CD4-positive, alpha-beta T cell treated with Interleukin-15 for 4 hours (primary cell): Measurements from ENCODE around the gene CLTCL1.

Experiments
- DNase-seq: peaks from one replicate; pipeline ENCODE4 v3.0.0-alpha.2; 2020; ENCODE audit warnings: low spot score

The CLTCL1 gene

GRCh38 chr22:19150482-19151328 is 140.8 kb downstream of the CLTCL1 start:
- no peak for DNase-seq

- DNase-seq = no peak
Observed at GRCh38 chr22:19149991-19150390, 141.5 kb downstream of the CLTCL1 start, which contains the start of gene GSC2. Gene GSC2, minus strand, starts transcription at chr22:19150292. Its CDS starts 9 bp downstream, at chr22:19150283.

GRCh38 chr22:19149047-19149883 is 142.3 kb downstream of the CLTCL1 start:
- peak; percentile 10 for DNase-seq

GRCh38 chr22:19148417-19149046 is 143.0 kb downstream of the CLTCL1 start:
- no peak for DNase-seq

GRCh38 chr22:19147195-19147780 is 144.2 kb downstream of the CLTCL1 start:
- no peak for DNase-seq

GRCh38 chr22:19146215-19146968 is 145.1 kb downstream of the CLTCL1 start:
- no peak for DNase-seq

GRCh38 chr22:19143967-19144400 is 147.5 kb downstream of the CLTCL1 start:
- DNase-seq = peak; percentile 39

- DNase-seq = no peak
Observed at GRCh38 chr22:19143212-19143611, 148.3 kb downstream of the CLTCL1 start.

GRCh38 chr22:19142394-19142793 is 149.1 kb downstream of the CLTCL1 start:
- no peak for DNase-seq

GRCh38 chr22:19139974-19140373 is 151.5 kb downstream of the CLTCL1 start:
- no peak for DNase-seq

GRCh38 chr22:19139001-19139356 is 152.5 kb downstream of the CLTCL1 start:
- DNase-seq = no peak

- DNase-seq = no peak
Observed at GRCh38 chr22:19138217-19139000, 153.1 kb downstream of the CLTCL1 start.

- DNase-seq = no peak
Observed at GRCh38 chr22:19137384-19138216, 153.9 kb downstream of the CLTCL1 start.

- DNase-seq = no peak
Observed at GRCh38 chr22:19136915-19137314, 154.6 kb downstream of the CLTCL1 start.

- no peak for DNase-seq
Observed at GRCh38 chr22:19134874-19135273, 156.6 kb downstream of the CLTCL1 start.

GRCh38 chr22:19134176-19134831 is 157.2 kb downstream of the CLTCL1 start:
- DNase-seq = no peak

- no peak for DNase-seq
Observed at GRCh38 chr22:19133561-19133960, 158.0 kb downstream of the CLTCL1 start.

GRCh38 chr22:19132693-19133400 is 158.7 kb downstream of the CLTCL1 start:
- DNase-seq = no peak
